ENCODE data around the gene KCNJ15.

Gene KCNJ15

GRCh38 chr21:38323721-38324531 lies 67.1 kb downstream of the KCNJ15 start:
- H3K4me3 ChIP-seq (ENCODE audit: low read depth, low read length): no peak overlapping the region
- TF ChIP-seq CTCF (IDR thresholded peaks at IDR 0.05; ENCODE audit: low read depth, low read length, missing control alignments): no peak
- no peak for DNase-seq (ENCODE audit: low read depth)

GRCh38 chr21:38325216-38325615 lies 68.4 kb downstream of the KCNJ15 start:
- no peak for DNase-seq (ENCODE audit: low read depth)
- H3K4me3 ChIP-seq (ENCODE audit: low read depth, low read length): no peak overlapping the region
- TF ChIP-seq CTCF (IDR thresholded peaks at IDR 0.05; ENCODE audit: low read depth, low read length, missing control alignments): no peak

GRCh38 chr21:38325731-38326420 lies 69.1 kb downstream of the KCNJ15 start:
- no peak for TF ChIP-seq CTCF (IDR thresholded peaks at IDR 0.05; ENCODE audit: low read depth, low read length, missing control alignments)
- H3K4me3 ChIP-seq (ENCODE audit: low read depth, low read length): no peak overlapping the region
- no peak for DNase-seq (ENCODE audit: low read depth)

GRCh38 chr21:38326429-38326828 lies 69.6 kb downstream of the KCNJ15 start:
- DNase-seq (ENCODE audit: low read depth): no peak
- H3K4me3 ChIP-seq (ENCODE audit: low read depth, low read length): no peak overlapping the region

GRCh38 chr21:38326899-38327298 lies 70.1 kb downstream of the KCNJ15 start:
- no peak for DNase-seq (ENCODE audit: low read depth)
- no peak overlapping the region for H3K4me3 ChIP-seq (ENCODE audit: low read depth, low read length)
- TF ChIP-seq CTCF (IDR thresholded peaks at IDR 0.05; ENCODE audit: low read depth, low read length, missing control alignments): no peak

More at GRCh38 chr21:38326429-38326828, 69.6 kb downstream of the KCNJ15 start:
- TF ChIP-seq CTCF (IDR thresholded peaks at IDR 0.05; ENCODE audit: low read depth, low read length, missing control alignments): no peak

GRCh38 chr21:38327984-38328383 lies 71.2 kb downstream of the KCNJ15 start:
- no peak for DNase-seq (ENCODE audit: low read depth)
- no peak overlapping the region for H3K4me3 ChIP-seq (ENCODE audit: low read depth, low read length)
- no peak for TF ChIP-seq CTCF (IDR thresholded peaks at IDR 0.05; ENCODE audit: low read depth, low read length, missing control alignments)

Data from GM12864 (cell line).